Hematopoietic multipotent progenitor cell treated with erythropoietin and hydrocortisone succinate and interleukin-3 and kit ligand, for 15 days (in vitro differentiated cells): ENCODE data around the gene KNOP1.
"Not testable (repeated sequence)": the region's sequence is repeated elsewhere in the genome, so short reads cannot be mapped to it uniquely, and the experiment has no call there.

Source experiments
- DNase-seq: peaks from one replicate; pipeline ENCODE4 v3.0.0-alpha.2; 2015; ENCODE audit warnings: low spot score

KNOP1 gene

DNA sequence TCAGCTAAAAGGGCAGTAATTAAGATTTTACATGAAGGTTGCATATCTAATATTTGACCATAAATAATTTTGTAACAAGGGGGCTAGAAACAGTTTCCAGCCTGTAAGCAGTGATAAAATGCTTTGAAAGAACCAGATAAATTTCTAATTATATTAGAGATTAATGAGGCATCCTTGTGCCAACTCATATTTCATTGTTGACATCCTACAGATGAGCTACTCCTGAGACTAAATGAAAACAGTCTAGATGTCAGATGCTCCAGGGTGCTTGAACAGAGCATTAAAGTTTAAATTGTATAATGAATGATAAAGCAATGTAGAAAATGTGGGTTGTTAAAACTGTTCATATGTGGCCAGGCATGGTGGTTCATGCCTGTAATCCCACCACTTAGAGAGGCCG is 23.3 kb upstream of the KNOP1 start:
- DNase-seq: no peak

GRCh38 chr16:19737306-19738038 is 19.4 kb upstream of the KNOP1 start:
- DNase-seq: no peak

GRCh38 chr16:19735074-19735867 is 17.2 kb upstream of the KNOP1 start:
- DNase-seq: no peak

DNA sequence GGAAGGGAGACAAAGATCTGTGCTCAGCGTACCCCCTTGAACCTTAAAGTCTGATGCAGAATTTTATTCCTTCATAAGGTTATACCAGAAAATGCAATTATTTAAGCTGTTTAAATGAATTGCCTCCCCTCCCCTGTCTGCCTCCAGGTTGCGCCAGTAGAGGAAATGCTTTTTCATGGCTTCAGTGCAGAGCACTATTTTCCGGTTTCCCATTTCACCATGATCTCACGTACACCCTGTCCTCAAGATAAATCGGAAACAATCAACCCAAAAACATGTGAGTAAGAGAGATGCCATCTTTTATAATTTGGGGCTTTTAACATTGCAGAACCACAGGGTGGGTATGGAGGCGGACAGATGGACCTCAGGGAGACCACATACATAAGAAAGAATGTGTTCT is 15.5 kb upstream of the KNOP1 start:
- DNase-seq: no peak

DNA sequence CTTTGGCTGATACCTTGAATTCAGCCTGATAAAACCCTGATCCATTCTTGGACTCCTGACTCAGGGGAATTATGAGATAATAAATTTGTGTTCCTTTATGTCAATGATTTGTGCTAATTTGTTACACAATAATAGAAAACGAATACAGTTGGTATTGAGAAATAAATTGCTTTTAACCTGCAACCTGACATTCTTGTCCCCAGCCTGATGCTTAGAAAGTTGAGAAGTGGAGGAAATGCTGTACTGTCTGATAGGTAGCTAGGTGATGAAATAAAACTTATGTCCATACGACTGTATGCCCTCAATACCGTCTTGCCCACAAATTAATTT is 10.6 kb upstream of the KNOP1 start:
- no peak for DNase-seq

- DNase-seq: no peak
These were observed 5.0 kb upstream of the KNOP1 start for GRCh38 chr16:19722981-19723380.

DNA sequence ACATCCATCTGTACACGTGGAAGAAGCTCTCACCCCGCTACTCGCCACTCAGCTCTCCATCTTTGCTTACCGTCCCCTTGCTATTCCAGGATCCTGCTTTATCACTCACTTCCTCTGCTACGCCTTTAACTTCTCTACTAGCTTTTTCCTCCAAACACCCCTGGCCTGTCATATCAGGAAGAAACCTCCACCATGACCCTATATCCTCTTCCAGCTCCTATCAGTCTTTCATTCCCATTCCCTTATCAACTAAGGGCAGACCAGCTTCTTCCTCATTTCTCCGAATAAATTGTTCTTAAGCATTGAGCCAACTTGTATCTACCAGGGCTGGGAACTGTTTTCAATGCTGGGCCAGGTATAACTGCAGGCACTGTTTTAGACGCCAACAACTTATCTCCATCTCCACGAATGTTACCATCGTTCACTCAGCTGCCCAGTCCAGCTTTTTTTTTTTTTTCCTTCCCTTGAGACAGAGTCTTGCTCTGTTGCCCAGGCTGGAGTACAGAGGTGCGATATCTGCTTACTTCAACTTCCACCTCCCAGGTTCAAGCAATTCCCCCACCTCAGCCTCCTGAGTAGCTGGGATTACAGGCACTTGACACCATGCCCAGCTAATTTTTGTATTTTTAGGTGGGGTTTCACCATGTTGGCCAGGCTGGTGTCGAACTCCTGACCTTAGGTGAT is 4.4 kb upstream of the KNOP1 start:
- DNase-seq: no peak

- no peak for DNase-seq
These were observed 568 bp upstream of the KNOP1 start for GRCh38 chr16:19718624-19718965.

DNA sequence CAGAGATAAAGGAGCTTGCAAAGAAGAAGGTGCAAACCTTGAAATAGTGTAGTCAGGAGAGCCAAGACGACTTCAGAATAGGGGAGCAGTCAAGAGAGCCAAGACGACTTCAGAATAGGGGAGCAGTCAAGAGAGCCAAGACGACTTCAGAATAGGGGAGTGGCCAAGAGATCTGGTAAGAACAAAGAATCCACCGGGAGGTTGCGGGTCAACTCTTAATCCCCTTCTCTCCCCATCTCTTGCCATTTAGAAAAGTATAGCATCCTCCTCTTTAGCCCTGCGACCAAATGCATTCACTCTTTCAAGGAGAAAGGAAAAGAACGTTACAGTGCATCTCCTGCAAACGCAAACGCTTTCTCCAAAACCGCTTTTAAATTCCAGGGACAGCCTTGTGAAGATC is 713 bp downstream of the KNOP1 start:
- DNase-seq: no peak

GRCh38 chr16:19716728-19717127 is 1.3 kb downstream of the KNOP1 start:
- DNase-seq: not testable (repeated sequence)

DNA sequence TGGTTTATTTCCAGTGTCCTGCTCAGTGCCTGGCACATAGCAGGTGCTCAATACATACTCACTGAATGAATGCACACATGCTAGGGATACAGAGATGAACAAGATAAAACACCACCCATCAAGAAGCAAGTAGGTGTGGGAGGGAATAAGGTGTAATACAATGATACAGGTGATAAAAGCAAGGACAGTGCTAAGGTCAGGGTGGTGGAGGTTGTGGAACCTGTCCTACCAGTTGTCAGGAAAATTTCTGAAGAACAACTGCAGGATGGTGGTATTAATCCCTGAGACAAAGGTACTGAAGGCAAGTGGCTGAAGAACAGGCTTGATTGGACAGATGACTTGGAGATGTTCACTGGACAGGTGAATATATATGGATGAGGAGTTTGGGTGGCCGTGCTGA is 1.8 kb downstream of the KNOP1 start:
- DNase-seq: no peak

- no peak for DNase-seq
These were observed 2.5 kb downstream of the KNOP1 start for GRCh38 chr16:19715566-19715965.

DNA sequence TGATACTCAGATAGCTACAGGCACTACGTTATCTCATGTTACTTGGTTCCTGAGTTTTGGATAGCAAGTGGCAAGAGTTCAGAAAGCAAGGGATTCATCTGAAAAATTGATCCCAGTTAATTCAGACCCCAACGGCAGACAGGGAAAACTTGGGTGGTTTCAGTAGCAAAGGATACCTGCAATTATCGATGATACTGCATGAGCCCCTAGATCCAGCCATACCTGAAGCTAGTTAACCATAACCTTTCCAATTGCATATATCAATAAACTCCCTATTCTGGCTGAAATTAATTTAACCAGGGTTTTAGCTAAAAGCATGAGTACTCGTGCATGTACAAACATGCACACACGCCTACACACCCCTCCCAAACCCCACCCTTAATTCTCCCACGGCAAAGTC is 4.3 kb downstream of the KNOP1 start:
- no peak for DNase-seq

DNA sequence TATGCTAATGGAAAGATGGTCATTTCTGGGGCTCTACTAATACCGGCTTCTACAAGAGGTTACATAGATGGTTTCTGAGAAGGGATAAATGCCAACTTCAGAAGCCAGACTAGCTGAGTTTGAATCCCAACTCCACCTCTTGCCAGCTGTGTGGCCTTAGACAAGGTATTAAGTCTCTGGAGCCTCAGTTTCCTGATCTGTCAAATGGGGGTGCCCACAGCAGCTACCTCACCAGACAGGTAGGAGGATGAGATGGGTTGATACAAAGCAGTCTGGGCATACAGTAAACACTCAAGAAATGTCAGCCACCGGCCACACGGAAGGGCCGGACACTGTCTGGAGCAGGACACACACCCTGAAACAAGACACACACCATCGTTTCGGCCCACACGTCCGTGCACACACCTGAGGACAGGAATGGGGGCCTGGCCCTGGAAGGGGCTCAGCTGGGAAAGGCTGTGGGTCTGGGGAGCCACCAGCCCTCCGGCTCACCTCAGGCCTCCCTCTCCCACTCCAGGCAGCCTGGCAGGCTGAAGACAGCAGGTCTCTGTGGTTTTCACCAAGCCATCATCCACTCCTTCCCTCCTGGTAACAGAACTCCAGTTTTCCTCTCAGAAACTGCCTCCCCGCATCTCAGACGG is 5.5 kb downstream of the KNOP1 start:
- DNase-seq: no peak

DNA sequence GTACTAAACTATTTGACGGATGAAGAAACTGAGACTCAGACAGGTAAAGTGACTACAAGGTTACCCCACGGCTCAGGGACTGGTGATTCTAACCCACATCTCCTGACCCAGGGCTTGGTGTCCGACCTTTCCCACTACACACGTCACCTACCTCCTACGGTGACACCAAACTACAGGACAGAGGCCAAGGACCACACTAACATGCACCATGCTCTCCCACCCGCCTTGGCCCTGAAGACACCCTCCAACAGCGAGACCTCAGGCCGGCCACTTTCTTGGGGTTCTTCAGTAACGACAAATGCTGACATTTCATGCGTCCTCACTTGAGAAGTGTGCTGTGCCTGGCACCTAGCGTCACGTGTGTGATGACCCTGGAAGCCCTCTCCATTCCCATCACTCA is 6.4 kb downstream of the KNOP1 start:
- no peak for DNase-seq

GRCh38 chr16:19710991-19711545 is 7.0 kb downstream of the KNOP1 start:
- no peak for DNase-seq

GRCh38 chr16:19710191-19710908 is 7.7 kb downstream of the KNOP1 start:
- no peak for DNase-seq

DNA sequence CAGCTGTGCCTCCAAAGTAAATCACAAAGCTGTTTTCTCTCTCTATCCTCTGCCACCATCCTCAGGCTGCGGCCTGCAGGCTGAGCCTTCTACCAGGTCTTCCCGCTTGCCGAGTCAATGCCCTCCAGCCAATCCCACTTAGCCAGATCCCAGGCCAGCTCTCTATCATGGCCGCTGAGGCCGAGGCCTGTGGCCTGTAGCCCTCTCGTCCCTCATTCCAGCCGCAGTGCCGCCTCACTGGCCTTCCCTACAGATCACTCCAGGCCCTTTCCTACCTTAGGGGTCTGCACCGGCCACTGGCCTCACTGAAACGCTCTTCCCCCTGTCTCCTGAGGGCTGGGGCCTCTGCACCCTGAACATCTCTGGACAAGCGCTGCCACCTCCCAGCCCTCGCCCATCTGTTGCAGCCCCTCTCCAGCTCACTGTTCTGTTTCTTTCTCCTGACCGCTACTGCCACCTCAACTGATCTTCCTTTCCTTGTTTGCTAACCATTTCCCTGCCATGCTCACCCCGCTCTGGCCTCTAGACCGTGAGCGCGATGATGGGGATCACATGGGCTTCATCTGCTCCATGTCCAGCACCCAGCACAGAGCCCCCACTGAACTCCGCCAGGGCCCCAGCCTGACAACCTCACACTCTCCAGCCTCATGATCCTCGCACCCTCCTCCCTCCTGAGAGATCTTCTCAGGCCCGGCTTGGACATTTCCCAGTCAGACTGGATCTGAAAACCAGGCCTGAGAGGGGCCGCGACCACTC is 8.5 kb downstream of the KNOP1 start:
- no peak for DNase-seq

- no peak for DNase-seq
These were observed 9.5 kb downstream of the KNOP1 start for GRCh38 chr16:19708296-19709205.
